Inferior parietal cortex (tissue), 1 donor: Measurements from ENCODE around the gene SERPINI1.
"Not testable (repeated sequence)": the region's sequence is repeated elsewhere in the genome, so short reads cannot be mapped to it uniquely, and the experiment has no call there.

ENCODE experiments used
- DNase-seq: peaks from one replicate; pipeline ENCODE4 v3.0.0-alpha.2; 2016; ENCODE audit errors: extremely low spot score

Gene SERPINI1

DNA sequence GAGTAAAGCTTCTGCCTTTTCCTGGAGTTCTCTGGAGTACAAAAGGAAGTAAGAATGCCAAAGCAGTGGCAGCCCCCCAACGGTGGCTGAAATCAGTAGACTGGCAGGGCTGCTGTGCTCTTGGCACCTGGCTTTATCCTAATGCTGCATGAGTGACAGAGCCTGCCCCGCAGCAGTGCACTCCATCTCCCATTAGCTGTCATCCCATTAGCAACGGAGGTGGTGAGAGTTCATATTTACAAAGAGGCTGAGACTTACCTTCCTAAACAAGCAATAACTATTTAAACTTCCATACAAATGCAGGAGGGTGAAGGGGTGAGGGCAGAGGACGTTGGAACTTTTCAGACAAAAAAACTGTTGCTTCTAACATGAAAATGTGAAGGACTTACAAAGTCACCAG is 51.9 kb downstream of the SERPINI1 start:
- no peak for DNase-seq

DNA sequence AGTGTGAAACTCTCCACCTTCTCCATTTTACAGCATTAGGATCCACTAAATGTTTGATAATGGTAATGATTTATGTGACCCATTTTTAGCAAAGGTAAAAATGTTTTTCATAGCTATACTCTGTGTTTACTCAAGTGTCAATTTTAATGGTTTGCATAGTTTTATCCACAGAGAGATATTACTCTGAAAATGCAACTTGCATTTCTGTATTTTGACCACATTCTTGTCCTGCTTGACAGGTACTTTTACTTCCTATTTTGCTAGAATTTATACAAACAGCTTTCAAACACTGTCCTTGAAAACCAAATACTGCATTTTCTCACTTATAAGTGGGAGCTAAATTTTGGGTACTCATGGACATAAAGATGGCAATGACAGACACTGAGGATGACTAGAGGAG is 62.9 kb downstream of the SERPINI1 start:
- no peak for DNase-seq

DNA sequence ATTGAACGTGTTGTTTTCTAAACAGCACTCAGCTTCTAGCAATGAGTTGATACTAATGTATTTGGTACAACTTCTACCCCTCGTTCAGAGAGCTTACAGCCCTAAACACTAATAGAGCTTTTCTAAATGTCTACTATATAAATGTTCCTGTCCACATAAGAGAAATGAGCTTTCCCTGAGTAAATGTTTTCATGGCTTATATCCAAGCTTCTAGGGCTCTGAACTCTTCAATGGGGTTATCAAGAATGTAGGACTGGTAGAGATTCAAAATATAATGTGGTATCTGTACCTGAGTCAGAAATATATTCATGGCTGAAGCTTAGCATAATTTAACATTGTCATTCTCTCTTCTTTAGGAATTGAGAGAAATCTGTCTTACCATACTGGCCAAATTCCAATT is 73.4 kb downstream of the SERPINI1 start:
- DNase-seq = no peak

DNA sequence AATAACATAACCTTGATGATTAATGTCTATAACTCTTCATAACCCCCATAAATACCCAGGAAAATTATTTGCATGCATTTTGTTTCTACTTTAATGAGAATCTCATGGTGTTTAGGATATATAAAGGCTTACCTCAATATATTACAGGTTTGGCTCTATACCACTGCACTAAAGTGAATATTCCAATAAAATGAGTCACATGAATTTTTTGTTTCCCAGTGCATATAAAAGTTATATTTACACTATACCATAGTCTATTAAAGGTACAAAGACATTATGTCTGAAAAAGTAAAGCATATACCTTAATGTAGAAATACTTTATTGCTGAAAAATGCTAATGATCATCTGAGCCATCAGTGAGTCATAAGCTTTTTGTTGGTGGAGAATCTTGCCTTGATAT is 74.7 kb downstream of the SERPINI1 start:
- DNase-seq = no peak

DNA sequence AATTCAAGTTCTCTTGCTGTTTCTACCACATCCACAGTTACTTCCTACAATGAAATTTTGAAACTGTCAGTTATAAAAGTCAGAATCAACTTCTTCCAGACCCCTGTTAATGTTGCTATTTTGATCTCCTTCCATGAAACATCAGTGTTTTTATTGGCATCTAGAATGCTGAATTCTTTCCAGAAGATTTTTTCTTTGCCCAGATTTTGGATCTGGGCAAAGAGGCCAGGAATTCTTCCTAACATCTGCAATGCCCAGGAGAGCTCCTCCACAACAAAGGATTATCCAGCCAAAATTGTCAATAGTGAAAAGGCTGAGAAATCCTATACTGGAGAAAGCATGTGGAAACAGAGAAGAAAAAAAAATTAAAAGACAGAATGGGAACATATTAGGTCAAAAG is 75.5 kb downstream of the SERPINI1 start:
- no peak for DNase-seq

DNA sequence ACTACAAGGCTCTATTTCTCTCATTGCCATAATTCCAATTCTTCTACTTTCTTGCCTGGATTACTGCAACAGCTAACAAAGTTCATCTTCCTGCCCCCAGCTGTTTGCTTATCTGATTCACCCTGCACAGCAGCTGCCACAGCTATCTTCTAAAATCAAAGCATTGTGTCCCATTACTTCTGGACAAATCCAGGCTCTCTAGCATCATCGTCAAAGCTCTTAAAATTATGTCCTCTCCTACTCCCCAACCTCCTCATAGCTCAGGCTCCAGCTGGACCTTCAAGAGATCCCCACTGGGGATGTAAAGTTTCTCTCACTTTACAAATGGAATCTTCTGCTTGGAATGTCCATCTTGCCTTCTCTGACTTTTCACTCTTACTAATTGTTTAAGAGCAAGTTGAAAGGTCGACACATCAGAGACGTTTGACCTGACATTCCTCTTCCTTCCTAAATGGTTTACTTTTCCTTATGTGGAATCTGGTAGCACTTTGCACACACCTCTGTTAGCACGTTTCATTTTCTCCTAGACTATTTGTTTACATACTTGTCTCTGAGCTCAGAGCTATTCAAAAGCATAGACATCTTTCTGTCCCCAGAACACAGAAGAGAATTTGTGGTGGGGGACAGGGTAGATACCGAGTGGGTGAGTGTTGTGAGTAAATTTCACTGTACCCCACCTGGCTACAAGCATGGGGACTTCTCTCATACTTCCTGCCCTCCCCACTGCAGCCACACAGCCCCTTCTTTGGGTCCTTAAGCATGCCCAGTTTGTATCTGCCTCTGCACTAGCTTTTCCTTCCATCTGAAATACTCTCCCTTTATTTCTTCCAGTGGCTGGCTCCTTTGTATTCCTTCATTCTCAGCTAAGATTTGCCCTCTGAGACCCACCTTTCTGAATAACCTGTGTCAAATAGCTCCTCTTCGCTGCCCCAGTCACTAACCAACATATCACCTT is 77.9 kb downstream of the SERPINI1 start:
- no peak for DNase-seq

DNA sequence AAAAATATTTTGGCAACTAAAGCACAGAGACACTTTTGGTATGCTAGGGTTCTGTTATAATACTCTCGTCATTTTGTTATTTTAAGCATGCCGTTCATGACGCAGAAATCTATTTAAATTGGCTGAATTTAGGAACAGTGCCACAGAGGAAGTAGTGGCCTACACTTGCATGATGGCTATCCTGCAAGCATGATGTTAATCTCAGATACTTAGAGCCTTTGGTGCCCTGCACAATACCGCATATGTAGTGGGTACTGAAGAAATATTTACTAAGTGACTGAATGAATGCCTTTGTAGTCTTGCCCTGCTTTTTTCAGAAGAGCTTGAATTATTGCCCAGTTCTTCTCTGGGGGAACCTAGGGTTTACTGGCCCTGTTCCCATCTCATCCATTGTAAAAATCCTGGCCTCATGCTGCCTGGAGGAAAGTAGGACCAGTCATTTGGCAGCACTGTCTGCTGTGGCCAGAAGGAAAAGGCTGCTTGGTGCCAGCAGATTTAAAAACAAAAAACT is 79.0 kb downstream of the SERPINI1 start:
- DNase-seq = peak; percentile 91

DNA sequence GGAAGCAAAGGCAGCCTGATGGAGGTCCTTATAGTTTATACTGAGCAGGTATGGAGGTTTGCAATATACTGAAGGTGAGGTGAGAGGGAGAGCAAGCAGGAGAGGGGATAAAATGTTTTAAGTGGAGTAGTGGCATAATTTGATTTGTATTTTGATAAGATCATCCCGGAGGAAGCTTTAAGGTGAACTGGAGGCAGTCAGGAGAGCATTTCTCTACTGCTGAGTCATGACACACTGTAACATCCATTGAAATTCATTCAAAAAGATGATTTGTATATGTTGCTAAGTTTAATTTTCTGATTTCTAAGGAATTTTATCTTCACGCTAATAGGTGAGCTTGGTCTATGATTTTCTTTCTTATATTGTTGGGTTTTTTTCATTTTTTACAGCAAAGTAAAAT is 81.4 kb downstream of the SERPINI1 start:
- DNase-seq = no peak

DNA sequence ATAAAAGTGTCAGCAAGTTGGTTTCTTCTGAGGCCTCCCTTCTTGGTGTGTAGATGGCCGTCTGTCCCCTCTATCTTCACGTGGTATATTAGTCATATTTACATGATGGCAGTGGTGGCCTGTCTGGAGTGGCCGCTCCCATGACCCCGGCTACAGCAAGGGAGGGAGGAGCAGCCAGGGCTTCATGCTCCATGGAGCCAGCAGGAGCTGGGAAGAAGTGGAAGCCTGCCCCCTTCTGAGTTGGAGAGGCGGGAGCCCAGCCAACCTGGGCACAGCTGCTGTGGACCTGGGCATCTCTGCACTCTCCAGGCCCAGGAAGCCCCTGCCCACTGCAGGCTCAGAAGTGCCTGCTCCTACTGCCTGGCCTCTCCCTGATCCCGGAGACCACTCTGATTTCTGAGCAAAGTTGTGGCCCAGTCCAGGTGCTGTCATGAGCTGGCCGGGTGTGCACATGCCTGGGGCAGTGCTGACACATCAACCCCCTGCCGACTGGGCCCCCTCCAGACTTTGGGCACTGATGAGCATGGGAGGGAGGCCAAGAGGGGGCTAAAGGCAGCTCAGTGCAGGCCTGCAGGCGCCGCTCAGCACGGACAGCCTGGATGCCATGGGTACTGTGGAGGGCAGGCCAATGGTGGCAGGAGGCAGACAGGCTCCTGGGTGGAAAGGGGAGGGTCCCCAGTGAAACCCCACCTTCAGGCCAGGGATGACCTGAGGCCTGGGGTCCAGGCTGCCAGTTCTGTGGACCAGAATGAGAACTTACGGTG is 84.8 kb downstream of the SERPINI1 start:
- DNase-seq = no peak

DNA sequence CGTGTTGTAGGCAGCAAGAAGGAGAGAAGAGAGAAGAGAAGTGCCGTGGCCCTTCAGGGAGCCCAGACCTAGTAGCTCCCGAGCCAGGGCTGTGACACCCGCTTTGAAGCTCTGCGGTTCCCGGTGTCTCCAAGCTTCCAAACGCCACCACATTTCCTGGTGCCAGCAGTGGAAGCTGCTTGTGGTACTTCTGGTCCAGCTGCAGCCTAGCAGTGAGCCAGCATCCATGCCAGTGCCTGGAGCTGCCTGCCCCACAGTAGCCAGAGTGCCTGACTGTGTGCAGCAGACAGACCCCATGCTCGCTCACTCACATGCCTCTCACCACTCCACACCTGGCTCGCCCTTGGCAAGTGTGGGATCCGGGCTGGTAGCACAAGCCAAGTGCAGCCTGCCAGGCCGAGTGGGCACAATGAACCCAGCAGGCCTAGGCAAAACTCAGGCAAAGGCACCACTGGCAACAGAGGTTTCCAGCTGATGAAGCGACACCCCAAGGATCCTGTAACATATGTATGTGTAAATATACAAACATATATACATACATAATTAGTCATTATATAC is 85.8 kb downstream of the SERPINI1 start:
- no peak for DNase-seq

DNA sequence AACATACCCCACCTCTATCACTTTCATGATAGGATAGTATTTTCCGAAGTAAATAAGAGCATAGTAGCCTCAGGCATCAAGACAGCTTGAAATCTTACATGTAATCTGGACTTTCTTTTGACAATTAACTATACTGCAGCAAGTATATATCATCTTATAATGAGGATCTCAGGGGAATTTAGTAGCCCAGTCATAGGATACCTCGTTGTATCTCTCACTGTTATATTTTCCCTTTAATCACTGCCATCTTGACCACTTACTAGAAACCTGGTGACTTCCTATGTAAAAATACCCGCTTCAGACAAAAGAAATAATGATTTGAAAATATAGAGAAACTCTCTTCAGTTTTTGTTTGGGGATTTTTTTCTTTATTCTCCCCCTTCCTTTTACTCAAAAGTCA is 88.2 kb downstream of the SERPINI1 start:
- no peak for DNase-seq

DNA sequence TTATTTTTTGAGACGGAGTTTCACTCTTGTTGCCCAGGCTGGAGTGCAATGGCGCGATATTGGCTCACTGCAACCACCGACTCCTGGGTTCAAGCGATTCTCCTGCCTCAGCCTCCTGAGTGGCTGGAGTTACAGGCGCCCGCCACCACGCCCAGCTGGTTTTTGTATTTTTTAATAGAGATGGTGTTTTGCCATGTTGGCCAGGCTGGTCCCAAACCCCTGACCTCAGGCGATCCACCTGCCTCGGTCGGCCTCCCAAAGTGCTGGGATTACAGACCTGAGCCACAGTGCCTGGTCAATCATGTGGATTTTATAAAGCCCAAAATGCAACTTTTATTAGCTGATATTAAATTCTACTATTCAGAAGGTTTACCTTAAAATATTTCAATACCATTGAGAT is 92.1 kb downstream of the SERPINI1 start:
- DNase-seq = not testable (repeated sequence)

DNA sequence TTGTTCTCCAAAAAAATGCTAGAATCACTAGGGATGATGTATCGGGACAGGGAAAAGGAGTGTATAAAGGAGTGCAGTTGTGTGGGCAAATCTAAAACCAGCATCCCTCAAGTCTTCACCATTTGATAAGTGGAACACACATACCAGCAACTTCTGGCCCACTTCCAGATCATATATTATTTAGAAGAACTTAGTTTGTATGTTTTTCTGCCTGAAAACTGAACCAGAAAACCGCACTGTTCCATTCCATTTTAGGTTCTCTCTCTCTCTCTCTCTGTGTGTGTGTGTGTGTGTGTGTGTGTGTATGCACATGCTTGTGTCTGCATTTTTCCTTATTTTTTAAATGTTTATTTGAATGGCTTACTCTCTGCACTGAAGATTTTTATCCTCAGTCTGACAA is 93.5 kb downstream of the SERPINI1 start:
- DNase-seq = no peak

DNA sequence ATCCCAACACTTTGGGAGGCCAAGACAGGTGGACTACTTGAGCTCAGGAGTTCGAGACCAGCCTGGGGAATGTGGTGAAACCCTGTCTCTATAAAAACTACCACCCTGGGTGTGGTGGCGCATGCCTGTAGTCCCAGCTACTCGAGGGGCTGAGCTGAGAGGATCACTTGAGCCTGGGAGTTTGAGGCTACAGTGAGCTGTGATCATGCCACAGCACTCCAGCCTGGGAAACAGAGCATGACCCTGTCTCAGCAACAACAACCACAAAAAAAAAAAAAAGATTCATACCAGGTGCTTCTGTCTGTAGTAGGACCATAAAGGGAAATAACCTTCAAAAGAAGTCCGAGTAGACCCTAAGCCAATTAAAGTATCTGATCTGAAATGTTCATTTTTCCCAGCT is 94.5 kb downstream of the SERPINI1 start:
- DNase-seq = no peak

DNA sequence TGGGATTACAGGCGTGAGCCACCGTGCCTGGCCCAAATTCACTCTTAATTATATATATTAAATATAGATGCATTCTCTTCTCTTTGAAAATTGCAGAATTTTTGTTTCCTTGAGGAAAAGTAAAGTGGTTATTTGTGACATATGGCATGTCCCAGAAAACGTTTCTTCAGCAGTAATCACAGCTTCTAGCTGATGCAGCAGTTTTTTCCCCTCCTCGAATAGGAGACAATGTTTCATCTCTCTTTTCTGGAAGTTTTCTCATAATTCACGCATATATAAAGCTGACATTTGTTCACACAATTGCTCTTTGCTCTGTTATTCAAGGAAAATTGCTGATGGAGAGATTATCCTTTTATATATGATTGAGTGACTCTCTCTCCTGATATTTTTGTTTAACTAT is 99.8 kb downstream of the SERPINI1 start:
- no peak for DNase-seq

DNA sequence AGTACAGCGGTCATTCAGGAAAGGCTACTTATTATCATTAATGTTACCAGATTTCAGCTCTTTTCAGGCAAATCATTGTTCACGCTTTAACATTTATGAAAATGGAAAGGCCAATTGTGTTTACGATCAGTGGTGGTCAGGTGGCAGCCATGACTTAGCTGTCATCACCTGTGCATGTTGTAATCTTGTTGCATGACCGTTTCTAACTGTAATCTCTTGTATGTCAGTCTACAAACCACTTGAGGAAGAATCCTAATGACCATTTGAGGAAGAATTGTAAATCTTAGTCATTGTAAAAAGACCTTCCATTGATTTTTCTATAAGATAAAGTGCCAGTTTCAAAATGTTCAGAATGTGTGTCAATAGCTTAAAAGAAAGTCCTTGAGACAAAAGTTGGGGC is 100.4 kb downstream of the SERPINI1 start:
- DNase-seq = no peak

DNA sequence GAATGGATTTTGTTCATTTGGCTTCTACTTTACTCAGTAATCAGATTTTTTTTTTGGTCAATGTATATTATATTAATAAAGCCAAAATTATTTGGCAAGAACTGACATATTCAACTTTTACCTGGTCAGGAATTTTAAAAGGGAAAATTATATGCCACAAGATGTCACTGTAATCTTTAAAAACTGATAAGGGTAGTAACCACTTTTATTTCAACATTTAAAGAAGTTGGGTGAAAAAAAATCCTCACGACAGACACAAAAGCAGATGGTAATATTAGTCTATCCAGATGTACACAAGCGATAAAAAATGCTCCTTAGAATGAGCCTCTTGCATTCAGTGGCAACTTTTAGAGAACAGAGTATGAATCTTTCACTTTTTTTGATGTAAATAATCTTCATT is 101.9 kb downstream of the SERPINI1 start:
- no peak for DNase-seq

DNA sequence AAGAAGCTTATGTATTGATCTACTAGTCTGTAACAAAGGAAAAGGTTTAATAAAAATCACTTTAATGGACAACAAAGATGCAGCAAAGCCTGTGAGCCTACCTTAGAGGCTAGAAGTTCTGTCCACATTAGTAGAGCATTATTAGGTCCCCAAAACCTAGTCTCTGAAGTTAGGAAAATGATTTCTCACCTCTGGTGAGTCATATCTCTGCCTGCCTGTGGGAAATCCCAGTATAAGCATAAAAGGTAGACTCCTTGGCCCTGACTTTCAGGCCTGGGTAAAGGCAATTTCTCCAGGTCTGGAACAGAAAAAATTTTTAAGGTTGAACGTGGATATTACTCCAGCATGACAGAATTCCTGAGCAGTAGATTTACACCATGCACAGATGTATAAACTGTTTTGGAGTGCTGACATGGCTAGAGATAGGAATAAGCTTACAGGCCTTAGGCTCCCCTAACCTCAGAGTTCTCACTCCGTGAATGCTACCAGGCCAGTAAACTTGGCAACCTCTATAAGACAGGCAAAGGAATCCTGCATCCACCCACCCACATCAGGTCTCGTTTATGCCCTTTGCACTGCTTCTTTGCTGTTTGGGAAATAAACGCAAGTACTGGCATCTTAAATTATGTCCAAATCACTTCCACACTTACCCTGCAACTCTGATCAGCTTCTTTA is 104.1 kb downstream of the SERPINI1 start:
- DNase-seq = no peak

DNA sequence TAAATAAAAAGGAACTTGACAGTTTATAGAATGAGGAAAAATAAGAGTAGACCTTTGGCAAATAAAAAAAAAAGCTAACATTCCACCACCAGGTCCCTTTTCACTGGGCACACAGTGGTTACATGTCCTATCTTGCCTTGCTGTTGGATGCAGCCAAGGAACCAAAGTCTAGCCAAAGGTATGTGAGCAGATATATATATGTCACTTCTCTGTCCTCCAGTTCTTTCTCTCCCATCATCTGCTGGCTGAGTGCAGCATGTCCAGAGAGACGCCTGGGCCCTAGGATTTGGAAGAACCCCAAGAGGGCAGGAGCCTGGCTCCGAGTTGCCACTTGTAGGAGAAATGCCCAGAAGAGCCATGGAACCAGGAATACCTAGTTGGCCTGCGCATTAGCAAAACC is 104.7 kb downstream of the SERPINI1 start:
- no peak for DNase-seq

DNA sequence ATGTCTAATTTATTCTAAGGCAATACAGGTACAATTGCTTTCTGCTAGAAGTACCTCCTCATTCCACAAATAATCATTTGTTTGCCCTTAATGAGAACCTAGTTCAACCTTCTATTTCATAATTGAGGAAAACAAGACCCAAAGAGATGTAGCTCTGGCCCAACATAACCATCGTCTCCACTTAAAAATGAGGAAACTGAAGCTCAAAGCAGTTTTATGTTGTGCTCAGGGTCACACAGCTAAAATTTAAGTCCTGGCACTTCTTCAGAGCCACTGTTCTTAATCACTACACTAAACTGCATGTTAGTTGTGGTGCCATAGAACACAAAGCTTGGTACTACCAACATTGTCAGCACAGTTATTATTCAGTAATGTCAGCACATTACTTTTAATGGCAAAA is 108.0 kb downstream of the SERPINI1 start:
- no peak for DNase-seq

DNA sequence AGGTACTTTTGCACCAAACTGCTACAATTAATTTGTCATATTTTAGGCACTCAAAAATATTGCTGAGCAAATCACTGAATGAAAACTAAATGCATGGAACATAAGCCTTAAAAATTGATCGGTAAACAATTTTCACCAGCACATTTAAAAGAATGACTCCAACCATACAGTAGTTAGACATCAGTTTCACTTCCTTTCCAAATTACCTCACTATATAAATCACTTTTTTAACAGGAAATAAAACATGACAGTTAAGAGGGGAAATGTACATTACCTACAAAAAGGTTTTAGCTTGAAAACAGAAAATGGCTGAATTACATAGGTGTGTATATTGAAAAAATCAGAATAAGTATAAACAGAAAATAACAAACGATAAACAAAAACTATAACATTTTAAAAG is 108.4 kb downstream of the SERPINI1 start:
- no peak for DNase-seq

DNA sequence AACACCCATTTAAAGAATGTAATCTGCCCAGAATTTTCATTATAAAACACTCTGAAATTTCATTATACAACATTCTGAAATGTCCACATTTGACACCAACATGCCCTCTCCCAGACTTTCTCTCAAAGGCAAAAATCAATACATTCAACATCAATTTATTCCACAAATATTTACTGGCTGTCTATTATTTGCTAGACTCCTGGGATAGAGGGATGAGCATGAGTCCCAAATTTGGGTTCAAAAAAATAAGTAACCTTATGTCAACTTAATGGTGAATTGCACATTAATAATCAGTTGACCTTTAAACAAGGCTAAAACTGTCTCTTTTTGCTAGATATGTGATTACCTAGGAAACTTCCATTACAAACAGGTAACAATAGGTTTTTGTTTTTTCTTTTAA is 109.0 kb downstream of the SERPINI1 start:
- no peak for DNase-seq
